OCI-LY1 (cell line): ENCODE measurements around the gene ZNF277.

Source experiments
- H2AFZ ChIP-seq: fragments of 200-600 bp; sonication (generic), shearing (Covaris generic); 2 replicates; pipeline ENCODE4 v1.6.0; 2014; ENCODE audit warnings: antibody characterized with exemption, mild to moderate bottlenecking, low read length
- H3F3A ChIP-seq: fragments of 200-600 bp; sonication (generic), shearing (Covaris generic); 2 replicates; pipeline ENCODE4 v1.6.0; 2014; ENCODE audit warnings: mild to moderate bottlenecking, antibody characterized with exemption, low read length, moderate library complexity; ENCODE audit not compliant: insufficient read depth
- H3K27ac ChIP-seq: fragments of 200-600 bp; sonication (generic); 2 replicates; pipeline ENCODE4 v1.5.1; 2014; ENCODE audit warnings: low read length, mixed run types, mild to moderate bottlenecking, low read depth; ENCODE audit not compliant: poor library complexity, severe bottlenecking
- H3K27me3 ChIP-seq: fragments of 200-600 bp; sonication (generic); 2 replicates; pipeline ENCODE4 v1.6.0; 2014; ENCODE audit warnings: antibody characterized with exemption, mild to moderate bottlenecking, low read length, moderate library complexity; ENCODE audit not compliant: insufficient read depth
- H3K36me3 ChIP-seq: fragments of 200-600 bp; sonication (generic); 2 replicates; pipeline ENCODE4 v1.6.1; 2014; ENCODE audit warnings: mild to moderate bottlenecking, antibody characterized with exemption, low read length, moderate library complexity, mixed read lengths; ENCODE audit not compliant: insufficient read depth
- H3K4me1 ChIP-seq: fragments of 200-600 bp; sonication (generic); 2 replicates; pipeline ENCODE4 v1.5.1; 2014; ENCODE audit warnings: mild to moderate bottlenecking, low read length, moderate library complexity; ENCODE audit not compliant: insufficient read depth, severe bottlenecking
- H3K4me2 ChIP-seq: fragments of 200-600 bp; sonication (generic), shearing (Covaris generic); 2 replicates; pipeline ENCODE4 v1.6.1; 2014; ENCODE audit warnings: low read length
- H3K4me3 ChIP-seq: fragments of 200-600 bp; sonication (generic); 2 replicates; pipeline ENCODE4 v1.5.1; 2014; ENCODE audit warnings: low read length, low read depth, mild to moderate bottlenecking, mixed read lengths; ENCODE audit not compliant: poor library complexity, severe bottlenecking
- H3K79me2 ChIP-seq: fragments of 200-600 bp; shearing (Covaris generic); 2 replicates; pipeline ENCODE4 v1.6.1; 2016; ENCODE audit warnings: mixed run types, low read length, mixed read lengths; ENCODE audit not compliant: insufficient read depth
- H3K9ac ChIP-seq: fragments of 200-600 bp; sonication (generic), shearing (Covaris generic); 2 replicates; pipeline ENCODE4 v1.6.1; 2014; ENCODE audit warnings: mild to moderate bottlenecking, low read length, mixed read lengths
- H3K9me2 ChIP-seq: fragments of 200-600 bp; sonication (generic), shearing (Covaris generic); 2 replicates; pipeline ENCODE4 v1.6.1; 2014; ENCODE audit warnings: low read depth, mild to moderate bottlenecking, low read length, mixed read lengths
- H3K9me3 ChIP-seq: fragments of 200-600 bp; shearing (Covaris generic); 2 replicates; pipeline ENCODE4 v1.6.1; 2014; ENCODE audit warnings: low read length, mixed read lengths
- H4K20me1 ChIP-seq: fragments of 200-600 bp; sonication (generic), shearing (Covaris generic); 2 replicates; pipeline ENCODE4 v1.6.0; 2016; ENCODE audit warnings: mild to moderate bottlenecking, low read length; ENCODE audit not compliant: insufficient read depth
- EZH2 ChIP-seq: fragments of 200-600 bp; sonication (generic), shearing (Covaris generic); IDR thresholded peaks from 2 replicates; pipeline ENCODE4 v1.8.0; 2017; ENCODE audit warnings: borderline replicate concordance, mixed run types, mild to moderate bottlenecking, antibody characterized with exemption, low read length, moderate library complexity, mixed read lengths
- TF ChIP-seq, protein P1 (sequence below): fragments of 200-600 bp; sonication (generic), shearing (Covaris generic); IDR thresholded peaks from 2 replicates; pipeline ENCODE4 v1.5.1; 2017; ENCODE audit warnings: mild to moderate bottlenecking, antibody characterized with exemption, low read length, moderate library complexity, mixed read lengths

Gene ZNF277

DNA sequence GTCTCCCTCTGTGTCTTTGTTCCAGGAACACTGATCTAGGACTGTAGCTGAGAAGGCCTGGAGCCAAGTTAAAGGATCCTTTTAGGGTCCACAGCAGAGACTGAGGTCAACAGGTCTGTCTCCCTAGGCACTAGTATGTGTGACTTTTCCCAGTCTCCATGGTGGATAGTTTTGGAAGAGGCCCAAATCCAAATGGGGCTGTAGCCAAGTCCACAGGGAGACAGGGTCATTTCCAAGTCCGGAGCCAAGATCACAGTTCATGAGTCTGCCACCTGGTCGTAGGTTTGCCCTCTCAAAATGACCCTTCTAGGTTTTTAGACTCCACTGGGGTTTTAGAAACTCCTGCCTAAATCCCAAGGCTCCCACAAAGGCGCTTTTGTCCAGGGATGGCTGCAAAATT is 16.8 kb downstream of the ZNF277 start:
- Histone ChIP-seq H3K9me2 (no peaks in the 10 kb centered on the region), H3K9ac (no peak overlapping the region), H3K27me3 (no peaks in the 10 kb centered on the region), H3K27ac (no peak overlapping the region), H2AFZ (no peak overlapping the region), H3K4me1 (no peaks in the 10 kb centered on the region), H3K4me2 (no peak overlapping the region), H3K9me3 (no peaks in the 10 kb centered on the region), H3K79me2 (no peaks in the 10 kb centered on the region), H3K4me3 (no peak overlapping the region), H3F3A (no peaks in the 10 kb centered on the region), H3K36me3 (no peaks in the 10 kb centered on the region), H4K20me1 (no peaks in the 10 kb centered on the region)
- no peak for TF ChIP-seq EZH2
- TF ChIP-seq, protein P1, sequence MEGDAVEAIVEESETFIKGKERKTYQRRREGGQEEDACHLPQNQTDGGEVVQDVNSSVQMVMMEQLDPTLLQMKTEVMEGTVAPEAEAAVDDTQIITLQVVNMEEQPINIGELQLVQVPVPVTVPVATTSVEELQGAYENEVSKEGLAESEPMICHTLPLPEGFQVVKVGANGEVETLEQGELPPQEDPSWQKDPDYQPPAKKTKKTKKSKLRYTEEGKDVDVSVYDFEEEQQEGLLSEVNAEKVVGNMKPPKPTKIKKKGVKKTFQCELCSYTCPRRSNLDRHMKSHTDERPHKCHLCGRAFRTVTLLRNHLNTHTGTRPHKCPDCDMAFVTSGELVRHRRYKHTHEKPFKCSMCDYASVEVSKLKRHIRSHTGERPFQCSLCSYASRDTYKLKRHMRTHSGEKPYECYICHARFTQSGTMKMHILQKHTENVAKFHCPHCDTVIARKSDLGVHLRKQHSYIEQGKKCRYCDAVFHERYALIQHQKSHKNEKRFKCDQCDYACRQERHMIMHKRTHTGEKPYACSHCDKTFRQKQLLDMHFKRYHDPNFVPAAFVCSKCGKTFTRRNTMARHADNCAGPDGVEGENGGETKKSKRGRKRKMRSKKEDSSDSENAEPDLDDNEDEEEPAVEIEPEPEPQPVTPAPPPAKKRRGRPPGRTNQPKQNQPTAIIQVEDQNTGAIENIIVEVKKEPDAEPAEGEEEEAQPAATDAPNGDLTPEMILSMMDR: no peak

DNA sequence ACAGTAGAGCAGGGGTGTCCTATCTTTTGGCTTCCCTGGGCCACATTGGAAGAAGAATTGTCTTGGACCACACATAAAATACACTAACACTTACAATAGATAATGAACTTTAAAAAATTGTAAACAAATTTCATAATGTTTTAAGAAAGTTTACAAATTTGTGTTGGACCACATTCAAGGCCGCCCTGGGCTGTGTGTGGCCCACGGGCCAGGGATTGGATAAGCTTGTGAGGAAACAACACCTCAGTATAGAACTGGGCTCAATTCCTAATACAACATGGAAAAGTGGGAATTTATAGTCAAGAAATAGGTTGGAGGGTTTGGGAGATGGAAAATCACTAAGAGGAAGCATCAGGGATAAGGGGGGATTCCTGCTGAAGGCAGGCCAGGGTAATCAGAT is 17.7 kb downstream of the ZNF277 start:
- H3K9me3 ChIP-seq: no peaks in the 10 kb centered on the region
- no peak overlapping the region for H3K27ac ChIP-seq
- no peaks in the 10 kb centered on the region for H4K20me1 ChIP-seq
- TF ChIP-seq, protein P1: no peak
- TF ChIP-seq EZH2: no peak
- no peak overlapping the region for H3K9ac ChIP-seq
- no peaks in the 10 kb centered on the region for H3K27me3 ChIP-seq
- H3K4me1 ChIP-seq: no peaks in the 10 kb centered on the region
- H3K4me2 ChIP-seq: no peak overlapping the region
- H3F3A ChIP-seq: no peaks in the 10 kb centered on the region
- no peak overlapping the region for H3K4me3 ChIP-seq
- no peak overlapping the region for H2AFZ ChIP-seq
- no peaks in the 10 kb centered on the region for H3K9me2 ChIP-seq
- no peaks in the 10 kb centered on the region for H3K79me2 ChIP-seq
- H3K36me3 ChIP-seq: no peaks in the 10 kb centered on the region

- no peaks in the 10 kb centered on the region for H3K4me1 ChIP-seq
- no peaks in the 10 kb centered on the region for H4K20me1 ChIP-seq
- H3K9me3 ChIP-seq: no peaks in the 10 kb centered on the region
- H3F3A ChIP-seq: no peaks in the 10 kb centered on the region
- TF ChIP-seq EZH2: no peak
- TF ChIP-seq, protein P1: no peak
- H3K79me2 ChIP-seq: no peaks in the 10 kb centered on the region
- no peak overlapping the region for H3K4me2 ChIP-seq
- no peak overlapping the region for H3K27ac ChIP-seq
- no peaks in the 10 kb centered on the region for H3K36me3 ChIP-seq
- H3K27me3 ChIP-seq: no peaks in the 10 kb centered on the region
- no peak overlapping the region for H2AFZ ChIP-seq
- H3K4me3 ChIP-seq: no peak overlapping the region
- H3K9me2 ChIP-seq: no peaks in the 10 kb centered on the region
- no peak overlapping the region for H3K9ac ChIP-seq
These were observed 18.5 kb downstream of the ZNF277 start for GRCh38 chr7:112225006-112225405.
